Measurements from ENCODE around the gene RASA1. TPM values are rescaled to one million over a fixed set of nuclear protein-coding genes. Genes with fewer than 3 reads are reported as not detected.

RASA1 gene
- total RNA-seq, 2 donors from 2014 or later = 26.6 to 28.2 TPM

DNA sequence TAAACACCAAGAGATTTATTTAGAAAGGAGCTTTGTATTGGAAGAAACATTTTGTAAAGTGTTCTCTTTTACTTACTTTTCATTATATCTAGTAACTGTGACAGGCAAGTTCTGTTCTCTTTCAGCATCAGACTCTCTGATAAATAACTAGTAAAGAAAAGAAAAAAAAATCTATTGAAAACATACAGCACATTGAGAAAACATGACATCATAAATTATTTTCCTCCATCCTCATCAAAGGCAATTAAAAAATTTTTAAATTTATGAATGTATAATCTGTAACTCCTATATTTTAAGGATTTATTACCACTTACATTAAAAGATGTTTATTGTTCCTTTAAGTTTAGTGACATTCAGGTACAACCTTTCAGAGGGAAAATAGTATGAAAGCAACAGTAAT is 133.9 kb downstream of the RASA1 start:
- peak overlapping the region; percentile 90 for H3K27ac Mint-ChIP-seq
- ATAC-seq (replicated peaks in 1 of 2) (no peak), DNase-seq (no peak)
- H3K36me3 Mint-ChIP-seq (ENCODE audit: insufficient read depth in 2 of 2) = peaks cover 5 to 27% of the 10 kb centered on the region in 2 donors
- H3K27me3 Mint-ChIP-seq (ENCODE audit: low read depth) = no peaks in the 10 kb centered on the region
- no peaks in the 10 kb centered on the region for H3K9me3 Mint-ChIP-seq
- H3K4me1 Mint-ChIP-seq (ENCODE audit: low read depth) = peaks cover 18% of the 10 kb centered on the region
- no peak overlapping the region for H3K4me3 Mint-ChIP-seq

DNA sequence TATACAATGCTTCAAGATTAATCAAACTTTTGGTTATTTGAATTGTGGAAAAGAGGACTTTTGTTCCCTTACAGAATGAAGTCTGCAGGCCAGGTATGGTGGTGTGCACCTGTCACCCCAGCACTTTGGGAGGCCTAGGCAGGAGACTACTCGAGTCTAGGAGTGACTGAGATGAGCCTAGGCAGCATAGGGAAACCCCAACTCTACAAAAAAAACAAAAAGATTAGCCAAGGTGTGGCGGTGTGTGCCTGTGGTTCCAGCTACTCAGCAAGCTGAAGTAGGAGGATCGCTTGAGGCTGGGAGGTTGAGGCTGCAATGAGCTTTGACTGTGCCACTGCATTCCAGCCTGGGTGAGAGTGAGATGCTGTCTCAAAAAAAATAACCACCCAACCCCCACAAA is 135.7 kb downstream of the RASA1 start:
- Mint-ChIP-seq H3K27ac (no peak overlapping the region), H3K36me3 (ENCODE audit: insufficient read depth in 2 of 2) (peaks cover 15 to 41% of the 10 kb centered on the region in 2 donors), H3K4me3 (no peak overlapping the region), H3K4me1 (ENCODE audit: low read depth) (peaks cover 28% of the 10 kb centered on the region), H3K9me3 (no peaks in the 10 kb centered on the region), H3K27me3 (ENCODE audit: low read depth) (no peaks in the 10 kb centered on the region)
- ATAC-seq (replicated peaks in 1 of 2) = peak; percentile 40 to 43
- DNase-seq = no peak

DNA sequence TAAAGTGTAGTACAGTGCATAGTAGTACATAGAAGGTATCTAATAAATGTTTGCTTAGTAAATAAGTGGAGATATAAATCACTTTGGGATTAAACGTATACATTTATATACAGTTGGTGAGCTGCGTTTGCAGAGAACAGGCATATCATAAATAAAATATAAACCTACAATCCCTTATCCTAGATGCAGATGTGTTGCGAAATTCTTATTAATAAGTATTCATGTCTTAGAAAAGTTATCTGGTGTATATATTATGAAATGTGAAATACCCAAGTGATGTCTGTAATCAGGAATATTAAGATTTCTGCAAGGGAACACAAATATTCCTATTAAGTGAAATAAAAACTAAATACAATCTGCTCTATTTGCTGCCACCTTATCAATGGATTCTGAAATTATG is 136.2 kb downstream of the RASA1 start:
- Mint-ChIP-seq H3K36me3 (ENCODE audit: insufficient read depth in 2 of 2) (peaks cover 15 to 45% of the 10 kb centered on the region in 2 donors), H3K27ac (peak overlapping the region; percentile 17), H3K9me3 (no peaks in the 10 kb centered on the region), H3K4me3 (no peak overlapping the region), H3K4me1 (ENCODE audit: low read depth) (peaks cover 33% of the 10 kb centered on the region), H3K27me3 (ENCODE audit: low read depth) (no peaks in the 10 kb centered on the region)
- ATAC-seq (replicated peaks in 1 of 2) = no peak
- DNase-seq = no peak

DNA sequence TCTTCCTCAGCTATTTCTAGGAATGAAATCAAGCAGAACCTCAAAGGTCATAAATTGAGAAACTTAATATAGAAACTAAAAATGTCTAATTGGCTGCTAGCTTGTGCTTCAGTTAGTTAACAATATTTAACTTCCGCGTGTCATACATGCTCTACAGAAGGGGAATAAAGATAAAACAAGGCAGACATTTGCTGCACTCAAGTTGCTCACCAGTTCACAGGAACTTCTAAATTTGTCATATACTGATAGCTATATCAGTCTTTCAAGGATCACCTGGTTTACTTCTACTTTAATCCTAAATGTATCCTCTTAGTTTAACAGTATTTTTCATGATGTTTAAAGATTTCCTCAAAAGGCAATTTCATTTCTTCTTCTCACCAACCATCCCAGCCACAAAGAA is 136.7 kb downstream of the RASA1 start:
- Mint-ChIP-seq H3K9me3 (no peaks in the 10 kb centered on the region), H3K27me3 (ENCODE audit: low read depth) (no peaks in the 10 kb centered on the region), H3K4me1 (ENCODE audit: low read depth) (peaks cover 38% of the 10 kb centered on the region), H3K4me3 (no peak overlapping the region), H3K27ac (peak overlapping the region; percentile 17), H3K36me3 (ENCODE audit: insufficient read depth in 2 of 2) (peaks cover 15 to 50% of the 10 kb centered on the region in 2 donors)
- no peak for ATAC-seq (replicated peaks in 1 of 2)
- DNase-seq = no peak

DNA sequence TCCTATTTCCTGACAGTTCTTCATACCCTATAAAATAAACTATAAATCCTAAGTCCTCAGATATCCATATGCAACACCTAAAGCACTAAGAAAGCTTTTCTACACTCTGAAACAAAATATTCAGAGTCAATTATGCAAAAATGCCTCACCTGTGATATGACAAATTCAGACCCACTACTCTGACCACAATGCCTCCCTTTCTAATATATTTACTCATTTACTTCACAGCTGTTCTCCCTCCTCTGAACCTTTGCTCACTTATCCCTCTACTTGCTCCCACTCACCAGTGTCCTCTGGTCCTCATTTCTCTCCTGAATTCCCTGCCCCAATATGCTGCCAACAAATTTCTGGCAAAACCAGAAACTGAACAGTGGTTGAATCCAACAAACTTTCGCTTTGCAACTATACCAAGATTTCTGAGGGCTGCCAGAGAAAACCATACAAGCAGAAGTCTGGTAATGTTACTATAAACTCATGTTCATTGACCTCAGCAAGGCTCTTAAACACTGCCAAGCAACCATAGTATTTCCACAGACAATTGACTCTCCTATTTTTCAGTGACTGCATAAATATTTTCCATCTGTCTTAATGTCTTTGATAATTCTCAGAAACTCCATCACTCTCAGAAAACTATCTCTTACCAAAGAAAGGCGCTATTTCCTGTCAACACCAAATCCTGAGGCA is 137.9 kb downstream of the RASA1 start:
- peak overlapping the region; percentile 4 to 34 for H3K4me3 Mint-ChIP-seq
- no peaks in the 10 kb centered on the region for H3K9me3 Mint-ChIP-seq
- H3K27me3 Mint-ChIP-seq (ENCODE audit: low read depth) = no peaks in the 10 kb centered on the region
- peaks cover 47% of the 10 kb centered on the region for H3K4me1 Mint-ChIP-seq (ENCODE audit: low read depth)
- DNase-seq (no peak), ATAC-seq (replicated peaks in 1 of 2) (peak in 1 of 2 donors; percentile 32)
- H3K27ac Mint-ChIP-seq = peak overlapping the region; percentile 66
- H3K36me3 Mint-ChIP-seq (ENCODE audit: insufficient read depth in 2 of 2) = peaks cover 15 to 52% of the 10 kb centered on the region in 2 donors

DNA sequence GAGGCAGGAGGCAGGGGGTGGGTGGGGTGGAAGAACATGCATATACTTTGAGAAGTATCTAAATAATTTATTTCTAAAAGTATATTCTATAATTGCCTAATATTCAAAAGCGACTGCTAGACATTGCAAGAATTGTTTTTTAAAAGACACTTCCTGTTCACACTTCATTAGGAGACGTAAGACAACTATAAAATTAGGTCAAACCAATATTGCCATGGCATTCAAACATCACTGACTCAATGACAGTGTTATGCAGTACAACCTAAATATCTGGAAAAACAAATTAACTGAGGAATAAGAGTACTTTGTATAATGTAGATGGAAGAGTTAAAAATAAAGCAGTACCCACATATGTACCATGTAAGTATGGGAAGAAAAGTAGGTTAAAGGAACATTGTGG is 140.5 kb downstream of the RASA1 start:
- Mint-ChIP-seq H3K9me3 (no peaks in the 10 kb centered on the region), H3K36me3 (ENCODE audit: insufficient read depth in 2 of 2) (peaks cover 15 to 47% of the 10 kb centered on the region in 2 donors), H3K27me3 (ENCODE audit: low read depth) (no peaks in the 10 kb centered on the region), H3K27ac (peak overlapping the region; percentile 89), H3K4me3 (peak overlapping the region in 1 of 2 donors; percentile 53), H3K4me1 (ENCODE audit: low read depth) (peaks cover 60% of the 10 kb centered on the region)
- no peak for ATAC-seq (replicated peaks in 1 of 2)
- no peak for DNase-seq

DNA sequence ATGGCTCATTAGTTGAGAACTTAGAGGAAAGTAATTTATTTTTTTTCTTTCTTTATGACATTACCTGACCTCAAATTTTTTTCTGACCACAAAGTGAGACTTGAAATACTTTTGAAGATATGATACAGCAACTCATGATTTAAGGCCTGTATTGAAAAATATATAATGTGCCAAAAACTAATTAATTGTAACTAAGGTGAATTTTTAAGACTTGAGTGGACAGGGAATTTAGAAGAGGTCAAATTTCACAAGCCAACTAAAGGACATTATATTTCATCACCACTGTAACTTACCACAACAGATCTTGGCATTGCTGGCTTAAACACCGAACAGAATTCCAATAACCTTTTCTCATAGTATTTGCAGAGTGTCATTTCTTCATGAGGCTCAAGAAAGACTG is 143.2 kb downstream of the RASA1 start:
- H3K36me3 Mint-ChIP-seq (ENCODE audit: insufficient read depth in 2 of 2) = peaks cover 13 to 41% of the 10 kb centered on the region in 2 donors
- peaks cover 53% of the 10 kb centered on the region for H3K4me1 Mint-ChIP-seq (ENCODE audit: low read depth)
- no peaks in the 10 kb centered on the region for H3K27me3 Mint-ChIP-seq (ENCODE audit: low read depth)

DNA sequence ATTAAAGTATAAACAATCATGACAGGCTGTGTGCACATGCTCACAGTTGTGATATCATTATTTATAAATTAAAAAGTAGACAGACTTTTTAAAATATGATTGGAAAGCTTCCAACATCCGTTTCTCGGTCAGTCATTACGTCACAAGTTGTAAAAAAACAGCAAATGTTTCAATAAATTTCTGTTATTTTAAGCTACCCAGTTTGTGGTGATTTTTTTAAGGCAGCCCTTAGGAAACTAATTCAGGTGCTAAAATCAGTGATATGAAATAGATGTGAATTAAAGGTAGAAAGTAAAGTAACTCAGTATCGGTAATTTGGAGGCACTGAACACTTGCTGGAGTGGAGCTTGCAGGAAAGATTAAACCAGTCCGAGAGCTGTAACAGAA is 143.9 kb downstream of the RASA1 start:
- Mint-ChIP-seq H3K27ac (peak overlapping the region; percentile 83), H3K4me3 (peak overlapping the region; percentile 92 to 97), H3K4me1 (ENCODE audit: low read depth) (peaks cover 46% of the 10 kb centered on the region), H3K36me3 (ENCODE audit: insufficient read depth in 2 of 2) (peaks cover 13 to 36% of the 10 kb centered on the region in 2 donors), H3K27me3 (ENCODE audit: low read depth) (no peaks in the 10 kb centered on the region), H3K9me3 (no peaks in the 10 kb centered on the region)
- DNase-seq = no peak
- no peak for ATAC-seq (replicated peaks in 1 of 2)

More for the DNA sequence above, 143.2 kb downstream of the RASA1 start:
- Mint-ChIP-seq H3K27ac (peak overlapping the region; percentile 87), H3K4me3 (peak overlapping the region; percentile 83 to 87), H3K9me3 (no peaks in the 10 kb centered on the region)
- DNase-seq (no peak), ATAC-seq (replicated peaks in 1 of 2) (no peak)

DNA sequence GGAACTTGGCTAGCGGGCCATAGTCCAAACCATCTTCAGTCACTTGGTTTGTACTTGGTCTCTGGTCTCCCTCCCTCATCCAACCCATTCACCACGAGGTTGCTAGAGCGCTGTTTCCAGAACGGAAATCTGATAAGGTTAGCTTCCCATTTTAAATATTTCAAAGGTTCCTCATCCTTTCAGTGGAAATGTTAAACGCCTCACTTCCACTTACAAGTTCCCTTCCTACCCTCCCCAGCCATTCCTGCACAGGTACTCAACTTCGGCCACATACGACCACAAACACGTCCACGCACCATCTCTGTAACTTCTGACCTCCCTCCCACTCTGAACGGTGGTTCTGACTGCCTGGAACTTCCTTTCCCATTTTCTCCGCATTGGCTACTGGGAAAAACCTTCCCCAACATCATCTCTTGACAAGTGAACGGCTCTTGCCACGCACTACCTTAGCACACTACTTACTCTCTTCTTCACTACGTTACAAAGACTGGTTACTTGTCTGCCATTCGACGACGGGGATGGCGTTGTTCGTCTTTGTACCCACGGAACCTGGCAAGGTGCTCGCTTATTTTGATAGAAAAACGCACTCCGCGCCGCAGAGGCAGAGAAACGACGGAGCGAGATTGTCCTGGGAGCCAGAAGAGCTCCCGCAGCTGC is 144.4 kb downstream of the RASA1 start:
- Mint-ChIP-seq H3K27ac (peak overlapping the region; percentile 83), H3K4me3 (peak overlapping the region; percentile 92 to 97), H3K27me3 (ENCODE audit: low read depth) (no peaks in the 10 kb centered on the region), H3K9me3 (no peaks in the 10 kb centered on the region), H3K4me1 (ENCODE audit: low read depth) (peaks cover 41% of the 10 kb centered on the region), H3K36me3 (ENCODE audit: insufficient read depth in 2 of 2) (peaks cover 8 to 31% of the 10 kb centered on the region in 2 donors)
- ATAC-seq (replicated peaks in 1 of 2) = peak; percentile 33 to 39
- DNase-seq = peak; percentile 12 to 35

DNA sequence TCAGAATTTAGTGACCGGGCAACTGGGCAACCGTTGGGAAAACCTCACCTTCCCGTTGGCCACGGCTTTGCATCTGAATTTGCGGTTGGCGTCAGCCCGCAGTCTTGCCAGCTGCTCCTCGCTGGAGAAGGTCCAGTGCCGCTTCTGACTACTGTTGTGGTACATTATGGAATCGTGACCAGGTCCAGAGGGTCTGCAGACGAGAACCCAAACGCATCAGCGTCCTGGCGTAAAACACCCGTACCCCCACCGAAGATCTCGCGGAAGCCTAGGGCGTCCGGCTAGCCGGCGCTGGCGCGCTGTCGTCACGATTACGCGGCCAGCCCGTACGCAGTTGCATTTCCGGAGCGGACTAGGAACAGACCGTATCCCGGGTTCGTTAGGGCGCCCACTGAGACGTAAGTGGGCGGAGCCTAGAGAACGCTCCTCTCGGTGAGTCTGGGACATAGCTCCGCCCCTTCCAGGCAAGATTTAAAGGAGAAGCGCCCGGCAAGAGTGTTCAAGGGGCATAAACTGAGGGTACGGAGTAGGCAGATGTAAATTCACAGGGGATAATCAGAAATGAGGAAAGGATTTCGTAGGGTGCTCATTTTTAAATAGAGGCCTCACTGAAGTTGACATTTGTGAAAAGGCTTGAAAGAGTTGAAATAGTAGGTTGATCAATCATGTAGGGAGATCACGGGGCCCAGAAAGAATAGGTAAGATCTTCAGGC is 145.1 kb downstream of the RASA1 start, which contains the start of gene CCNH:
Gene CCNH (minus strand): TSS at position 301 of the 713 bp plus-strand sequence. CDS start 136 bp downstream, at position 165.
- peak; percentile 98 for ATAC-seq (replicated peaks in 1 of 2)
- Mint-ChIP-seq H3K9me3 (no peaks in the 10 kb centered on the region), H3K4me1 (ENCODE audit: low read depth) (peaks cover 39% of the 10 kb centered on the region)

DNA sequence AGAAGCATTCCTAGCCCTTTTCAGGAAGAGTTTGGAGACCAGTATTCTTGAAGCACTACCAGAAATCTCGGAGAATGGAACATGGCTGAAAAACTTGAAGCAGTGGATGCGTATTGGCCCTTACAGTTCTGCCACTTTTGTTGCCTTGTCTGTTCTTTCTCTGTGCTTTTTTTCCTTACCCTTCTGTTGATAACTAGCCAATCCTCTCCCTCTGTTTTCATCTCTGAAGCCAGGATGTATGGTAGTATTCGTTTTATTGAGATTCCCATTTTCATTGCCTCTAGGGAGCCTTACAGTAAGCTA is 145.6 kb downstream of the RASA1 start:
- Mint-ChIP-seq H3K4me1 (ENCODE audit: low read depth) (peaks cover 35% of the 10 kb centered on the region), H3K4me3 (peak overlapping the region; percentile 92 to 97), H3K27ac (peak overlapping the region; percentile 83), H3K27me3 (ENCODE audit: low read depth) (no peaks in the 10 kb centered on the region), H3K9me3 (no peaks in the 10 kb centered on the region), H3K36me3 (ENCODE audit: insufficient read depth in 2 of 2) (peaks cover 4 to 21% of the 10 kb centered on the region in 2 donors)
- ATAC-seq (replicated peaks in 1 of 2) = peak in 1 of 2 donors; percentile 1
- DNase-seq = no peak

More for the DNA sequence above, 145.1 kb downstream of the RASA1 start, which contains the start of gene CCNH:
- peak; percentile 95 to 97 for DNase-seq
- Mint-ChIP-seq H3K36me3 (ENCODE audit: insufficient read depth in 2 of 2) (peaks cover 7 to 25% of the 10 kb centered on the region in 2 donors), H3K4me3 (peak within 1 kb of the TSS; percentile 92 to 97), H3K27ac (peak within 1 kb of the TSS; percentile 83), H3K27me3 (ENCODE audit: low read depth) (no peaks in the 10 kb centered on the region)

DNA sequence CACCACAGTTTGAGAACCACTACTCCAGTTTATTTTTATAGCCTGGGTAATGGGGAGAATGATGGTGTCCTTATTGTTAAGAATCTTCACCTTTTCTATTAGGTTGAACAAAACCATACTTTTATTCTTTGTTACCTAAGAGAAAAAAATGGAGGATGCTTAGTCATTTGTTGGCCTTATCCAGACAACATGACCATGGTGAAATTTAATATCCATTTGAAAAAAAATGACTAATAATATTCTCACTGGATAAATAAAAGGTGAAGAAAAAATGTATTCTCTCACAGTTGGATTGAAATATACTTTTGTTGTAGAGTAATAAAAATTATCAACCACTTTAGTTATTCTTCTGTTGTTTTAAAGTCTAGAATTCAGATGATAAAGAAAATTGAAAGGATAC is 150.8 kb downstream of the RASA1 start:
- H3K9me3 Mint-ChIP-seq = no peaks in the 10 kb centered on the region
- no peak overlapping the region for H3K27ac Mint-ChIP-seq
- H3K36me3 Mint-ChIP-seq (ENCODE audit: insufficient read depth in 2 of 2) = no peaks in the 10 kb centered on the region
- no peak overlapping the region for H3K4me3 Mint-ChIP-seq
- DNase-seq (no peak), ATAC-seq (replicated peaks in 1 of 2) (no peak)
- peaks cover 12% of the 10 kb centered on the region for H3K27me3 Mint-ChIP-seq (ENCODE audit: low read depth)
- no peaks in the 10 kb centered on the region for H3K4me1 Mint-ChIP-seq (ENCODE audit: low read depth)

DNA sequence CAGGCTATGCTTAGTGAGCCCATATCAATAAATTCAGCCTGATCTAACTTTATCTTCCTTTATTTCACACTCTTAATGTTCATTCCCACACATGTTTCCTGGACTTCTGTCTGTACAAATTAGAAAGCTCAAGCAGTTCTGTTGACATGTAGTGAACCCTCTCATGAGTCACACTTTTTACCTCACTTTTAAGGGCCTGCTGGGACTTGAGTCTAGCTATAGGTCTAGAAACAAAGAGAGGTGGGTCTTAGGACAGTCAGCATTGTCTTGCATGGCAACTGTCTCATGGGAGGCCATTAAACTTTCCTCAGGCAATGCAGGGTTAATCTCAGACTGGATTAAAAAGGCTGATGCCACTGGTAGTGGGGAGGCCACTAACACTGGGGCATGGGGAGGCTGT is 153.6 kb downstream of the RASA1 start:
- ATAC-seq (replicated peaks in 1 of 2) = no peak
- Mint-ChIP-seq H3K4me1 (ENCODE audit: low read depth) (no peaks in the 10 kb centered on the region), H3K36me3 (ENCODE audit: insufficient read depth in 2 of 2) (no peaks in the 10 kb centered on the region), H3K4me3 (no peak overlapping the region), H3K9me3 (no peaks in the 10 kb centered on the region), H3K27ac (no peak overlapping the region), H3K27me3 (ENCODE audit: low read depth) (peaks cover 12% of the 10 kb centered on the region)
- no peak for DNase-seq

All from activated T-cell treated with anti-CD3 and anti-CD28 coated beads, Interleukin-2, amount 50 U/mL, for 72 hours (primary cell).